Activated T-cell treated with anti-CD3 and anti-CD28 coated beads for 48 hours (primary cell): ENCODE results near the gene LMCD1.

Experiments
- DNase-seq: peaks from one replicate; pipeline ENCODE4 v3.0.0-alpha.2; 2020; ENCODE audit warnings: low read depth

The LMCD1 gene

GRCh38 chr3:8619548-8619947 lies 117.9 kb downstream of the LMCD1 start:
- no peak for DNase-seq

GRCh38 chr3:8621141-8621540 lies 119.5 kb downstream of the LMCD1 start:
- DNase-seq = no peak

GRCh38 chr3:8621872-8622271 lies 120.2 kb downstream of the LMCD1 start:
- DNase-seq = no peak

- peak; percentile 45 for DNase-seq
Observed at GRCh38 chr3:8622873-8623691, 121.5 kb downstream of the LMCD1 start.

DNA sequence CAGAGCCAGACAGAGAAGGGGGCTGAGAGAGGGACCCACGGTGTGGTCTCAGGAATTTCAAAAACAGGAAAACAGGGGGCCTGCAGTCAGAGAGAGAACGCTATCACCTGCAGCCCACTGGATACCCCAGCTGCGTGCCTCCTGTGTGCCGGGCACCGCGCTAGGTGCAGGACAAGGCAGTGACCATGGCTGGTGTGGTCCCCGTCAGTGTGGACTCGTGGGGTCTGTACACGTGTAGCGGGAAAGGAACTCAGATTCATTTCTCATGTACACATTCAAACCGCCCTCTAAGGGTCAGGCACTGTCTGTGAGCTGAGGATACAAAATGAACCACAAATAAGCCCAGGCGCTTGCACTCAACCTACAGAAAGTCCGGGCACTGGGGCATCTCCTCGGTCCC lies 122.1 kb downstream of the LMCD1 start:
- no peak for DNase-seq
